ENCODE results near the gene DNAH5. TPM values are rescaled to one million over a fixed set of nuclear protein-coding genes. Genes with fewer than 3 reads are reported as not detected.

Gene DNAH5
- total RNA-seq, 1 donor = 0.36 TPM

GRCh38 chr5:13746026-13746425 lies 198.5 kb downstream of the DNAH5 start:
- no peak for DNase-seq (ENCODE audit: insufficient read length, low spot score, missing footprints)

GRCh38 chr5:13745508-13745907 lies 199.0 kb downstream of the DNAH5 start:
- H3K27ac ChIP-seq (ENCODE audit: low read depth, low read length) = no peak overlapping the region
- no peaks in the 10 kb centered on the region for H4K20me1 ChIP-seq (ENCODE audit: insufficient read depth, low read length)
- no peak for TF ChIP-seq CTCF (IDR thresholded peaks at IDR 0.05; ENCODE audit: extremely low read depth, low read depth, low read length)
- H2AFZ ChIP-seq (ENCODE audit: low read length) = no peak overlapping the region
- H3K4me1 ChIP-seq (ENCODE audit: insufficient read depth, low read length) = no peaks in the 10 kb centered on the region
- H3K4me3 ChIP-seq (ENCODE audit: insufficient read depth, low read length) = no peak overlapping the region
- no peaks in the 10 kb centered on the region for H3K27me3 ChIP-seq (ENCODE audit: insufficient read depth, low read length)
- no peaks in the 10 kb centered on the region for H3K79me2 ChIP-seq (ENCODE audit: insufficient read depth, low read length)
- H3K4me2 ChIP-seq (ENCODE audit: insufficient read depth, low read length) = no peak overlapping the region
- H3K9me3 ChIP-seq (ENCODE audit: low read depth, low read length) = no peaks in the 10 kb centered on the region
- no peaks in the 10 kb centered on the region for H3K36me3 ChIP-seq (ENCODE audit: insufficient read depth, low read length)
- peak; percentile 19 for DNase-seq (ENCODE audit: insufficient read length, low spot score, missing footprints)

More at GRCh38 chr5:13746026-13746425, 198.5 kb downstream of the DNAH5 start:
- Histone ChIP-seq H3K27ac (ENCODE audit: low read depth, low read length) (no peak overlapping the region), H3K4me1 (ENCODE audit: insufficient read depth, low read length) (no peaks in the 10 kb centered on the region), H3K4me2 (ENCODE audit: insufficient read depth, low read length) (no peak overlapping the region), H3K79me2 (ENCODE audit: insufficient read depth, low read length) (no peaks in the 10 kb centered on the region), H3K36me3 (ENCODE audit: insufficient read depth, low read length) (no peaks in the 10 kb centered on the region), H3K9me3 (ENCODE audit: low read depth, low read length) (no peaks in the 10 kb centered on the region), H2AFZ (ENCODE audit: low read length) (no peak overlapping the region), H3K4me3 (ENCODE audit: insufficient read depth, low read length) (no peak overlapping the region), H3K27me3 (ENCODE audit: insufficient read depth, low read length) (no peaks in the 10 kb centered on the region), H4K20me1 (ENCODE audit: insufficient read depth, low read length) (no peaks in the 10 kb centered on the region)
- TF ChIP-seq CTCF (IDR thresholded peaks at IDR 0.05; ENCODE audit: extremely low read depth, low read depth, low read length) = no peak

GRCh38 chr5:13740471-13740870 lies 204.0 kb downstream of the DNAH5 start:
- no peak overlapping the region for H2AFZ ChIP-seq (ENCODE audit: low read length)
- TF ChIP-seq CTCF (IDR thresholded peaks at IDR 0.05; ENCODE audit: extremely low read depth, low read depth, low read length) = no peak
- H3K79me2 ChIP-seq (ENCODE audit: insufficient read depth, low read length) = no peaks in the 10 kb centered on the region
- no peaks in the 10 kb centered on the region for H3K4me1 ChIP-seq (ENCODE audit: insufficient read depth, low read length)
- no peaks in the 10 kb centered on the region for H3K27me3 ChIP-seq (ENCODE audit: insufficient read depth, low read length)
- no peaks in the 10 kb centered on the region for H3K9me3 ChIP-seq (ENCODE audit: low read depth, low read length)
- no peak for DNase-seq (ENCODE audit: insufficient read length, low spot score, missing footprints)
- H4K20me1 ChIP-seq (ENCODE audit: insufficient read depth, low read length) = no peaks in the 10 kb centered on the region
- no peak overlapping the region for H3K27ac ChIP-seq (ENCODE audit: low read depth, low read length)
- no peak overlapping the region for H3K4me3 ChIP-seq (ENCODE audit: insufficient read depth, low read length)
- H3K4me2 ChIP-seq (ENCODE audit: insufficient read depth, low read length) = no peak overlapping the region
- no peaks in the 10 kb centered on the region for H3K36me3 ChIP-seq (ENCODE audit: insufficient read depth, low read length)

GRCh38 chr5:13739479-13739878 lies 205.0 kb downstream of the DNAH5 start:
- H3K9me3 ChIP-seq (ENCODE audit: low read depth, low read length) = no peaks in the 10 kb centered on the region
- no peaks in the 10 kb centered on the region for H3K79me2 ChIP-seq (ENCODE audit: insufficient read depth, low read length)
- DNase-seq (ENCODE audit: insufficient read length, low spot score, missing footprints) = no peak
- H2AFZ ChIP-seq (ENCODE audit: low read length) = no peak overlapping the region
- no peaks in the 10 kb centered on the region for H4K20me1 ChIP-seq (ENCODE audit: insufficient read depth, low read length)
- no peak overlapping the region for H3K4me3 ChIP-seq (ENCODE audit: insufficient read depth, low read length)
- no peak overlapping the region for H3K27ac ChIP-seq (ENCODE audit: low read depth, low read length)
- H3K27me3 ChIP-seq (ENCODE audit: insufficient read depth, low read length) = no peaks in the 10 kb centered on the region
- H3K4me1 ChIP-seq (ENCODE audit: insufficient read depth, low read length) = no peaks in the 10 kb centered on the region
- no peak overlapping the region for H3K4me2 ChIP-seq (ENCODE audit: insufficient read depth, low read length)
- TF ChIP-seq CTCF (IDR thresholded peaks at IDR 0.05; ENCODE audit: extremely low read depth, low read depth, low read length) = no peak
- H3K36me3 ChIP-seq (ENCODE audit: insufficient read depth, low read length) = no peaks in the 10 kb centered on the region

Measured in osteoblast (primary cell).